HCT116 (cell line): ENCODE data around the gene FAM228A.

Source experiments
- ELF1 ChIP-seq: IDR thresholded peaks from 2 replicates; pipeline ENCODE4 v1.6.1; 2012; ENCODE audit warnings: low read depth, borderline replicate concordance
- POLR2A ChIP-seq: IDR thresholded peaks from 2 replicates; pipeline ENCODE4 v1.7.0; 2011; ENCODE audit warnings: borderline replicate concordance; ENCODE audit not compliant: insufficient read depth, insufficient read length; ENCODE audit errors: extremely low read depth
- POLR2AphosphoS5 ChIP-seq: IDR thresholded peaks from 2 replicates; pipeline ENCODE4 v1.6.1; 2011; ENCODE audit warnings: mild to moderate bottlenecking, low read depth, low read length, moderate library complexity
- RAD21 ChIP-seq: IDR thresholded peaks from 2 replicates; pipeline ENCODE4 v1.6.1; 2012; ENCODE audit warnings: low read depth, mild to moderate bottlenecking
- REST ChIP-seq: IDR thresholded peaks from 2 replicates; pipeline ENCODE4 v1.6.1; 2012; ENCODE audit warnings: low read depth
- SIN3A ChIP-seq: IDR thresholded peaks from 2 replicates; pipeline ENCODE4 v1.6.1; 2012; ENCODE audit warnings: low read depth
- TCF7L2 ChIP-seq: IDR thresholded peaks from 2 replicates; pipeline ENCODE4 v1.7.0; 2011; ENCODE audit warnings: borderline replicate concordance, inconsistent platforms; ENCODE audit not compliant: insufficient read depth, insufficient read length; ENCODE audit errors: extremely low read depth
- TF ChIP-seq, protein P1 (sequence below), 3 experiments: fragments of 200-600 bp in 1 of 3; sonication (generic) in 1 of 3; IDR thresholded peaks in 2 of 3; conservative IDR thresholded peaks in 1 of 3; 2 replicates each; pipeline ENCODE4 v1.5.1; 2012 to 2017; ENCODE audit warnings: low read depth in 2 of 3, low read length in 2 of 3, antibody characterized with exemption in 1 of 3, borderline replicate concordance in 1 of 3, control low read depth in 1 of 3, mild to moderate bottlenecking in 1 of 3, mixed read lengths in 1 of 3, mixed run types in 1 of 3, moderate library complexity in 1 of 3; ENCODE audit not compliant: insufficient read depth in 1 of 3

GRCh38 chr2:24158131-24158530 lies 16.7 kb upstream of the FAM228A start:
- no peak for TF ChIP-seq POLR2AphosphoS5
- TF ChIP-seq TCF7L2: no peak
- TF ChIP-seq, protein P1, sequence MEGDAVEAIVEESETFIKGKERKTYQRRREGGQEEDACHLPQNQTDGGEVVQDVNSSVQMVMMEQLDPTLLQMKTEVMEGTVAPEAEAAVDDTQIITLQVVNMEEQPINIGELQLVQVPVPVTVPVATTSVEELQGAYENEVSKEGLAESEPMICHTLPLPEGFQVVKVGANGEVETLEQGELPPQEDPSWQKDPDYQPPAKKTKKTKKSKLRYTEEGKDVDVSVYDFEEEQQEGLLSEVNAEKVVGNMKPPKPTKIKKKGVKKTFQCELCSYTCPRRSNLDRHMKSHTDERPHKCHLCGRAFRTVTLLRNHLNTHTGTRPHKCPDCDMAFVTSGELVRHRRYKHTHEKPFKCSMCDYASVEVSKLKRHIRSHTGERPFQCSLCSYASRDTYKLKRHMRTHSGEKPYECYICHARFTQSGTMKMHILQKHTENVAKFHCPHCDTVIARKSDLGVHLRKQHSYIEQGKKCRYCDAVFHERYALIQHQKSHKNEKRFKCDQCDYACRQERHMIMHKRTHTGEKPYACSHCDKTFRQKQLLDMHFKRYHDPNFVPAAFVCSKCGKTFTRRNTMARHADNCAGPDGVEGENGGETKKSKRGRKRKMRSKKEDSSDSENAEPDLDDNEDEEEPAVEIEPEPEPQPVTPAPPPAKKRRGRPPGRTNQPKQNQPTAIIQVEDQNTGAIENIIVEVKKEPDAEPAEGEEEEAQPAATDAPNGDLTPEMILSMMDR (IDR thresholded peaks at IDR 0.05 in 2 of 3, conservative IDR thresholded peaks at IDR 0.05 in 1 of 3; ENCODE audit: borderline replicate concordance in 1 of 3, insufficient read depth in 1 of 3, low read depth in 2 of 3, low read length in 2 of 3): no peak
- TF ChIP-seq ELF1: no peak
- no peak for TF ChIP-seq RAD21
- no peak for TF ChIP-seq POLR2A
- TF ChIP-seq SIN3A: no peak
- no peak for TF ChIP-seq REST
